ENCODE measurements around the gene DLGAP4. TPM values are rescaled to one million over a fixed set of nuclear protein-coding genes. Genes with fewer than 3 reads are reported as not detected.

DLGAP4 gene
- total RNA-seq = 100 to 1,000 TPM in 1 of 4 donors, 10 to 100 TPM in 3; 33.5 to 159 (median 56.6) TPM

- in situ Hi-C loops (cut with MboI; ENCODE audit: low pct_ligation_motif_present in 1 of 4, low pct_unique_long_range_greater_than_20kb in 1 of 4, low sequenced_read_pairs in 3 of 4) (no loop called here), intact Hi-C loops (cut with DNase I; ENCODE audit: low total_unique reads) (no loop called here)
- Histone ChIP-seq H3K4me1 (peaks cover 3 to 13% (median 11%) of the 10 kb centered on the region in 4 donors), H3K9me3 (no peaks in the 10 kb centered on the region), H3K27me3 (peaks cover 96% of the 10 kb centered on the region), H3K4me3 (peak within 1 kb of the TSS in 2 of 4 donors; percentile 25 to 40), H3K27ac (no peak within 1 kb of the TSS), H3K36me3 (no peaks in the 10 kb centered on the region)
- no peak for DNase-seq
- WGBS, 2 donors (ENCODE audit: low coverage in 1 of 2) = 7% methylated on average over 37 of the region's 96 CpGs; no CpG with 5 or more reads in 1 of the 2 donors
- no peak for TF ChIP-seq POLR2AphosphoS5 (IDR thresholded peaks at IDR 0.05)
- TF ChIP-seq CTCF (IDR thresholded peaks at IDR 0.05) = no peak
- no peak for TF ChIP-seq POLR2A (IDR thresholded peaks at IDR 0.05)
- no peak for TF ChIP-seq EP300 (IDR thresholded peaks at IDR 0.05; ENCODE audit: low read depth)
Measured at GRCh38 chr20:36305602-36306551, at the start of gene DLGAP4. Gene DLGAP4, plus strand, starts transcription at chr20:36306339. Its CDS starts 125,379 bp downstream, at chr20:36431718.

GRCh38 chr20:36259177-36260061 is 46.7 kb upstream of the DLGAP4 start:
- WGBS, 2 donors (ENCODE audit: low coverage in 1 of 2) = 60 to 75% methylated on average over 2 to 16 of the region's 16 CpGs
- Histone ChIP-seq H3K4me1 (no peaks in the 10 kb centered on the region), H3K9me3 (no peaks in the 10 kb centered on the region), H3K27me3 (no peaks in the 10 kb centered on the region), H3K4me3 (no peak overlapping the region), H3K27ac (no peak overlapping the region), H3K36me3 (peaks cover 0 to 10% (median 4%) of the 10 kb centered on the region in 4 donors)
- intact Hi-C loops (cut with DNase I; ENCODE audit: low total_unique reads) = no loop called here
- DNase-seq = no peak
- TF ChIP-seq POLR2A (IDR thresholded peaks at IDR 0.05) (no peak), CTCF (IDR thresholded peaks at IDR 0.05) (no peak), EP300 (IDR thresholded peaks at IDR 0.05; ENCODE audit: low read depth) (no peak), POLR2AphosphoS5 (IDR thresholded peaks at IDR 0.05) (no peak)
- in situ Hi-C loops (cut with MboI; ENCODE audit: low pct_ligation_motif_present in 1 of 4, low pct_unique_long_range_greater_than_20kb in 1 of 4, low sequenced_read_pairs in 3 of 4) = no loop called here

- Histone ChIP-seq H3K4me3 (no peak overlapping the region), H3K27ac (no peak overlapping the region), H3K27me3 (no peaks in the 10 kb centered on the region), H3K4me1 (no peaks in the 10 kb centered on the region), H3K9me3 (no peaks in the 10 kb centered on the region), H3K36me3 (peaks cover 0 to 10% (median 4%) of the 10 kb centered on the region in 4 donors)
- in situ Hi-C loops (cut with MboI; ENCODE audit: low pct_ligation_motif_present in 1 of 4, low pct_unique_long_range_greater_than_20kb in 1 of 4, low sequenced_read_pairs in 3 of 4) = no loop called here
- no peak for TF ChIP-seq EP300 (IDR thresholded peaks at IDR 0.05; ENCODE audit: low read depth)
- no peak for TF ChIP-seq CTCF (IDR thresholded peaks at IDR 0.05)
- no peak for TF ChIP-seq POLR2A (IDR thresholded peaks at IDR 0.05)
- TF ChIP-seq POLR2AphosphoS5 (IDR thresholded peaks at IDR 0.05) = no peak
- no peak for DNase-seq
- intact Hi-C loops (cut with DNase I; ENCODE audit: low total_unique reads) = no loop called here
- 77 to 81% methylated on average over 4 to 7 of the region's 7 CpGs for WGBS, 2 donors (ENCODE audit: low coverage in 1 of 2)
Measured at GRCh38 chr20:36260316-36260715, 45.8 kb upstream of the DLGAP4 start.
